ENCODE results near the gene SMCO4.

DNA sequence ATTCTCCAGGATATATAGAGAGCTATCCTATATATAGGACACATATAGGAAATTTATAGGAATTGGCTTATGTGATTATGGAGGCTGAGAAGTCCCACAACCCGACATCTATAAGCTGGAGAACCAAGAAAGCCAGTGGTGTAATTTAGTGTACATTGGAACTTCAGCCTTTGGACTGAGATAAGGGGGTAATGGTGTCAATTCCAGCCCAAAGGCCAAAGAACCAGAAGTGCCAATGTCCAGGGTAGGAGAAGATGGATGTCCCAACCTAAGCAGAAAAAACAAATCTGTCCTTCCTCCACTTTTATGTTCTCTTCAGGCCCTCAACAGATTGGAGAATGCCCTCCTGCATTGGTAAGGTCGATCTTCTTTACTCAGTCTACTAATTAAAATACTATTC is 25.5 kb upstream of the SMCO4 start:
- TF ChIP-seq, protein P1, sequence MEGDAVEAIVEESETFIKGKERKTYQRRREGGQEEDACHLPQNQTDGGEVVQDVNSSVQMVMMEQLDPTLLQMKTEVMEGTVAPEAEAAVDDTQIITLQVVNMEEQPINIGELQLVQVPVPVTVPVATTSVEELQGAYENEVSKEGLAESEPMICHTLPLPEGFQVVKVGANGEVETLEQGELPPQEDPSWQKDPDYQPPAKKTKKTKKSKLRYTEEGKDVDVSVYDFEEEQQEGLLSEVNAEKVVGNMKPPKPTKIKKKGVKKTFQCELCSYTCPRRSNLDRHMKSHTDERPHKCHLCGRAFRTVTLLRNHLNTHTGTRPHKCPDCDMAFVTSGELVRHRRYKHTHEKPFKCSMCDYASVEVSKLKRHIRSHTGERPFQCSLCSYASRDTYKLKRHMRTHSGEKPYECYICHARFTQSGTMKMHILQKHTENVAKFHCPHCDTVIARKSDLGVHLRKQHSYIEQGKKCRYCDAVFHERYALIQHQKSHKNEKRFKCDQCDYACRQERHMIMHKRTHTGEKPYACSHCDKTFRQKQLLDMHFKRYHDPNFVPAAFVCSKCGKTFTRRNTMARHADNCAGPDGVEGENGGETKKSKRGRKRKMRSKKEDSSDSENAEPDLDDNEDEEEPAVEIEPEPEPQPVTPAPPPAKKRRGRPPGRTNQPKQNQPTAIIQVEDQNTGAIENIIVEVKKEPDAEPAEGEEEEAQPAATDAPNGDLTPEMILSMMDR (IDR thresholded peaks at IDR 0.05): no peak
- no peak for TF ChIP-seq POLR2A (IDR thresholded peaks at IDR 0.05)

All from esophagus squamous epithelium (tissue), 4 donors.